ENCODE data around the gene FIBCD1.

DNA sequence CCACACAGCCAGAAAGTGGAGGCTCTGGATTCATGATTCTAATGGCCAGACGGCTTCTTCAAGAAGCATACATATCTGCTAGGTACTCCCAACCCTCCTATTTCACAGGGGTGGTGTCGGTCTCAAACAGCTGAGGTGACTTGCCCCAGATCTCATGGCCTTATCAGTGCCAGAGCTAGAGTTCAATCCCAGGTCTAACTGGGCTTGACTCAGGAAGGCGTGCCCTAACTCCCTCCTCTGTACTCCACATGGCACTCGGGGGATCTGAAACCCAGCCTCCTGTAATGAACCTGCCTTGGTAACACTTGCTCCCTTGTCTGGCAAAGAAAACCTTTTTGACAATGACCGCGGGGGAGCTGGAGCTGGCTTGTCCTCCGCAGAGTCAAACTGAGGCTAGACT is 44.5 kb downstream of the FIBCD1 start:
- TF ChIP-seq POLR2A (IDR thresholded peaks at IDR 0.05), result no peak
- TF ChIP-seq, protein P1, sequence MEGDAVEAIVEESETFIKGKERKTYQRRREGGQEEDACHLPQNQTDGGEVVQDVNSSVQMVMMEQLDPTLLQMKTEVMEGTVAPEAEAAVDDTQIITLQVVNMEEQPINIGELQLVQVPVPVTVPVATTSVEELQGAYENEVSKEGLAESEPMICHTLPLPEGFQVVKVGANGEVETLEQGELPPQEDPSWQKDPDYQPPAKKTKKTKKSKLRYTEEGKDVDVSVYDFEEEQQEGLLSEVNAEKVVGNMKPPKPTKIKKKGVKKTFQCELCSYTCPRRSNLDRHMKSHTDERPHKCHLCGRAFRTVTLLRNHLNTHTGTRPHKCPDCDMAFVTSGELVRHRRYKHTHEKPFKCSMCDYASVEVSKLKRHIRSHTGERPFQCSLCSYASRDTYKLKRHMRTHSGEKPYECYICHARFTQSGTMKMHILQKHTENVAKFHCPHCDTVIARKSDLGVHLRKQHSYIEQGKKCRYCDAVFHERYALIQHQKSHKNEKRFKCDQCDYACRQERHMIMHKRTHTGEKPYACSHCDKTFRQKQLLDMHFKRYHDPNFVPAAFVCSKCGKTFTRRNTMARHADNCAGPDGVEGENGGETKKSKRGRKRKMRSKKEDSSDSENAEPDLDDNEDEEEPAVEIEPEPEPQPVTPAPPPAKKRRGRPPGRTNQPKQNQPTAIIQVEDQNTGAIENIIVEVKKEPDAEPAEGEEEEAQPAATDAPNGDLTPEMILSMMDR (IDR thresholded peaks at IDR 0.05), result no peak
